GM18868 (cell line): Measurements from ENCODE around the gene SMARCD2.
"Not testable (repeated sequence)": the region's sequence is repeated elsewhere in the genome, so short reads cannot be mapped to it uniquely, and the experiment has no call there.

ENCODE experiments used
- ATAC-seq: cut with Tn5 transposase; IDR thresholded peaks from one replicate; pipeline ENCODE4 v1.9.1; 2021; ENCODE audit warnings: mild to moderate bottlenecking, moderate library complexity; ENCODE audit not compliant: unreplicated experiment

SMARCD2 gene

DNA sequence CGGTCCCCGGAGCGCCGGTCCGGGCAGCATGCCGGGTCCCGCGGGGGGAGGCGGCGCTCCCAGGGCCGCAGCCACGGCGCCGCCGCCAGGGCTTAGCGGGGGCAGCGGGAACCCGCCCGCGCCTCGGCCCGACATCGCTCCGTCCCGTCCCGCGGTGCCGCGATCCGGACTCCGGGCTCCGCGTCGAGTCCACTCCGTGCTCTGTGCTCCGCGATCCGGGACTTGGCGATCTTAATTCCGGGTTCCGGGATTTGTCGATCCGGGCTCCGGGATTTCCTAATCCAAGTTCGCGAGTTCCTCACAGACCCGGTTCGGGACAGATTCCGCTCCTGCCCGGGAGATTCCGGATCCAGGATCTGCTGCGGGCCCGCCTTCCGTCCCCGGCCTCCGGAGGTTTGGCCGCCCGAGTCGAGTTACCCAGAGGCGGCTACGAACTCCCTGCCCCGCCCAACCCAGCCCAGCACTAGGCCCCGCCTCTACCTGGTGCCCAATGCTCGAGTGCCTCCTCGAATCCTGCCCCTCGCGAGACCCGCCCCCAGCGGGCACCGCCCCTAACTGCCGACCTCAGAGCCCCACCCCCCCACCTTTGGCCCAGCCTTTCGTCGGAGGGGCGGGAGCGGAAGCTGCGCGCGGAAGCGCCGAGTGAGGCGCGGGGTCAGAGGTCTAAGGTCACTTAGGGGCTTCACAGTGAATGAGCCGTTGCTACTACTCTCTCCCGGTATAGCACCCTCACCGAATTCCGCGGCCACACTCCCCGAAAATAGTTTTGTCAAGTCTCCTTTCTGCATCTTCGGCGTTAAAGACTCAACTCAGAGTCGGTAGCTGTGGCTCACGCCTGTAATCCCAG, at the start of gene SMARCD2:
Gene SMARCD2, minus strand, starts transcription at position 146 of the 847 bp plus-strand sequence. Its CDS starts 11 bp downstream, at position 135.
- ATAC-seq = peak; percentile 75

DNA sequence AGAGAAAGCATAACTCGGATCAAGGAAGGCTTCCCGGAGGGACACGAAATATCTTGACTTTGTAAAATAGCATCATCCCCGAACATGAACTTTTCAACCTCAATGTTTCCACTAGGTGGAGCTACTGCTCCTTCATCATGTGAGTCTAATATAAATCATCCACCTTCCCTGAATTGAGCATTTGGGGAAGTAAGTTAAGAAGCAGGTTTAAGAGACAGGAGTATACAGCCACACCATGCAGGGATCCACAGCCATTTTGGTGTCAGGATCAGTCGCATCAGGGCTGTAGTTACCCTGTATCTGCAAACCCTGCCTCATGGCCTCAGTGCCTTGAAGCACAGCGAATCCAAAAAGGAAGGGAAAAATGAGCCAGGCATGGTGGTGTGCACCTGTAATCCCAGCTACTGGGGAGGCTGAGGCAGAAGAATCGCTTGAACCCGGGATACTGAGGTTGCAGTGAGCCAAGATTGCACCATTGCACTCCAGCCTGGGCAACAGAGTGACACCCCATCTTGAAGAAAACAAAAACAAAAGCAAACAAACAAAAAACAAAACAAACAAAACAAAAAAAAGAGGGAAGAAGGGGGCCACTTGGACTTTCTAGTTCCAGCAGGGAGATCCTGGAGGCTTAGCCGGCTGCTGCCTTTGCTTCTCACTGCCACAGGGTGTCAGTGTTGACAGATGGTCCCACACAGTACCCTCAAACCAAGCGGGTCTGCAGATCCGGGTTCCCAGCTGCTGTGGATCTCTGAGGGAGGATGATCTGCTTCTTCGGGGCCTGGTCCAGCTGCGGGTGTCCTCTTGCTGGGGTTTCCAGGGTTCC, 46.8 kb upstream of the SMARCD2 start:
- not testable (repeated sequence) for ATAC-seq

DNA sequence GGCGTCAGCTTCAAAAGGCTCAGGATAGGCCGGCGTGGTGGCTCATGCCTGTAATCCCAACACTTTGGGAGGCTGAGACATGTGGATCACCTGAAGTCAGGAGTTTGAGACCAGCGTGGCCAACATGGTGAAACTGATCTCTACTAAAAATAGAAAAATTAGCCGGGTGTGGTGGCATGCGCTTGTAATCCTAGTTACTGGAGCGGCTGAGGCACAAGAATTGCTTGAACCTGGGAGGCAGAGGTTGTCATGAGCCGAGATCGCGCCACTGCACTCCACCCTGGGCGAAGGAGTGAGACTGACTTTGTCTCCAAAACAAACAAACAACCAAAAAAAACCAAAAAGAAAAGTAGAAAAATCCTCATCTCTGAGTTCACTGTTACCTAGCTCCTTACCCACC, 42.6 kb upstream of the SMARCD2 start:
- not testable (repeated sequence) for ATAC-seq

DNA sequence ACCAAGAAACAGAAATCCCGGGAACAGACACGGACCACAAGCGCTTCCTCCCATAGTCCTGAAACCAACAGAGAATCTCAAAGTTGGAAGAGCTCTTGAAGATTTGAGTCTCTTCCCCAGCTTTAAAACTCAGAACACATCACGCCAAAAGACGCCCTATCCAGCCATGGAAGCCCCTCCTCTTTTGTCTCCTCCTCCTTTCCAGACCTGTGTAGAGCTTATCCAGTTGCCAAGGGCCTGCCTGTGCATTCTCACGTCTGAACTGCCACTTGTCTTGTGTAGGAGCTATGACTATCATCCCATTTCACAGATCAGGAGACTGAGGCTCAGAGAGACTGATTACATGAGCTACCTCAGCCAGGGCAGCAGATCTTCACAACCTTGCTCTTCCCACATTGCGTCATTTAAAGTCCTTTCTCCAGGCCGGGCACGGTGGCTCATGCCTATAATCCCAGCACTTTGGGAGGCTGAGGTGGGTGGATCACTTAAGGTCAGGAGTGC, 40.2 kb upstream of the SMARCD2 start:
- ATAC-seq = not testable (repeated sequence)

DNA sequence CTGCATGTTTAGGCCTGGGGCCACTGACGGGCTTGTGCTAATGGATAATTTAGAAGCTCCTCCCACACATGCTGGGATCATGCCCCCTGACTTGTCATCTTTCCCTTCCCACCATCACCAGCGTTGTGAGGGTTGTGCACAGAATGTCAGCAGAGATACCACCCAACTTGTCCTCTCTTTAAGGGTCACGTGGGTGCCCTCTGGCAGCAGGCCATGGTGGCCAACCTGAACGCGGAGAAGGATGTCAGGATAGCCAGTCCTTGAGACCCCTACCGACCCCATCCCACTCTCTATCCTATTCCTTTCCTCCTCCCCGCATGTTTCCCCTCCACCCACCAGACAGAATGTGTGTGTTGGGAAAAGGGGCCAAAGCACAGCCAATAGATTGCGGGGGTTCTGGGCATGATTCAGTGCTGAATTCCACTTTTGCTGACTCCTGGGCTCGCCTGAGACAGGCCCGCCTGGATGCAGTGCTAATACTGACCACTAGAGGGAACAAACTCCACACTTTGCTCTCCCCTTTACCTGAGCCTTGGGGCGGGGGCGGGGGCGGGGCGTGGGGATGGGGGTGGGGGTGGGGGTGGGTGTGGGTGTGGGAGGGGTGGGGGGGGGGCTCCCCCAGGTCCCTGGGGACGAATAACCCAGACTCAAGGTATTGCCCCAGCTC, 39.6 kb upstream of the SMARCD2 start, which contains the start of gene GH2:
Gene GH2, minus strand, starts transcription at position 10 of the 667 bp plus-strand sequence. CDS start 143 bp downstream, outside the sequence.
- no peak for ATAC-seq

DNA sequence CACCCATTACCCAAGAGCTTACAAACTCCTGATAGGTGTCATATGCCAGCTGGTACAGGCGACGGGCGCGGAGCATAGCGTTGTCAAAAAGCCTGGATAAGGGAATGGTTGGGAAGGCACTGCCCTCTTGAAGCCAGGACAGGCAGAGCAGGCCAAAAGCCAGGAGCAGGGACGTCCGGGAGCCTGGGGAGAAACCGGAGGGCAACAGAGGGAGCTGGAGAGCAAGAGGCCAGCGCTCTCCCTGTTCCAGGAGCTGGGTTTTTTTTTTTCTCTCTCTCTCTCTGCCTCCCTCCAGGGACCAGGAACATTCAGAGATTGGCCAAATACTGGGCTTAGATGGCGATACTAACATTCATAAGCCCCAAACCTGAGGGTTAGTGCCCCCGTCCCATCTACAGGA, 38.9 kb upstream of the SMARCD2 start:
- not testable (repeated sequence) for ATAC-seq

DNA sequence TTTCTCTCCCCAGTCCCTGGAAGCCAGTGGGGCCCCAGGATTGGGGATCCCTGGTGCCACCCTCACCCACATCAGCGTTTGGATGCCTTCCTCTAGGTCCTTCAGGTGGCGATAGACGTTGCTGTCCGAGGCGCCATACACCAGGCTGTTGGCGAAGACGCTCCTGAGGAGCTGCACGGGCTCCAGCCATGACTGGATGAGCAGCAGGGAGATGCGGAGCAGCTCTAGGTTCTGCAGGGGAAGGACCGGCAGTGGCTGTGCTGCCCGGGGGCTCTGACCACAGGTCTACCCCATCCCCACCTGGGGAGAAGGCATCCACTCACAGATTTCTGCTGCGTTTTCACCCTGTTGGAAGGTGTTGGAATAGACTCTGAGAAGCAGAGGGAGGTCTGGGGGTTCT, 38.2 kb upstream of the SMARCD2 start:
- ATAC-seq = no peak

DNA sequence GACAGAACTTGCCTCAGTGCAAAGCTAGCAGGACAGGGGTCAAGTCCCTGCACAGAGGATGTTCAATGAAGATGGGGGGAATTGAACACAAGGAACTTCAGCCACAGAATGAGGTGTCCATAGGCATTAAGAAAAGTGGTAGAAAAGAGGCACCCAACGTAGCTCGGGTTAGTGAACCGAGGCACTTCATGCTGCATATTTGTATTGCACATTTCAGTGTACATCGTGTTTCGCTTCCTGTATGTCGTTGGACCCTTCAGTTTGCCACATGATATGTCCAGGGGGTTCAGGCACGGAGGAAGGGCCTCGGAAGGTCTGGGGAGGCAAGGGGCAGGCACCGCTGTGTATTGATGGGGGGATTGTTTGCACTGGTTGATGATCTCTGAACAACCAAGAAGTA, 35.9 kb upstream of the SMARCD2 start:
- ATAC-seq = not testable (repeated sequence)

DNA sequence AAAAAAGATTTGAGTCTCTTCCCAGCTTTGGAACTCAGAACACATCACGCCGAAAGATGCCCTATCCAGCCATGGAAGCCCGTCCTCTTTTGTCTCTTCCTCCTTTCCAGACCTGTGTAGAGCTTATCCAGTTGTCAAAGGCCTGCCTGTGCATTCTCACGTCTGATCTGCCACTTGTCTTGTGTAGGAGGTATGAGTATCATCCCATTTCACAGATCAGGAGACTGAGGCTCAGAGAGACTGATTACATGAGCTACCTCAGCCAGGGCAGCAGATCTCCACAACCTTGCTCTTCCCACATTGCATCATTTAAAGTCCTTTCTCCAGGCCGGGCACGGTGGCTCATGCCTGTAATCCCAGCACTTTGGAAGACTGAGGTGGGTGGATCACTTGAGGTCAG, 32.2 kb upstream of the SMARCD2 start:
- ATAC-seq = not testable (repeated sequence)

DNA sequence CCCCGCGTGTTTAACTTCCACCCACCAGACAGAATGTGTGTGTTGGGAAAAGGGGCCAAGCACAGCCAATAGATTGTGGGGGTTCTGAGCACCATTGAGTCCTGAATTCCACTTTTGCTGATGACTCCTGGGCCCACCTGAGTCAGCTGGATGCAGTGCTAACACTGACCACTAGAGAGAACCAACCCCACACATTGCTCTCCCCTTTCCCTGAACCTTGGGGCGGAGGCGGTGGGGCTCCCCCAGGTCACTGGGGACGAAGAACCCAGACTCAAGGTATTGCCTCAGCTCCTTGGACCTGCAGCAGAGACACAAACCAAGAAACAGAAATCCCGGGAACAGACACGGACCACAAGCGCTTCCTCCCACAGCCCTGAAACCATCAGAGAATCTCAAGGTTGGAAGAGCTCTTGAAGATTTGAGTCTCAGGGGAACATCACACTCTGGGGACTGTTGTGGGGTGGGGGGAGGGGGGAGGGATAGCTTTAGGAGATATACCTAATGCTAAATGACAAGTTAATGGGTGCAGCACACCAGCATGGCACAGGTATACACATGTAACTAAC, 31.7 kb upstream of the SMARCD2 start:
- not testable (repeated sequence) for ATAC-seq

DNA sequence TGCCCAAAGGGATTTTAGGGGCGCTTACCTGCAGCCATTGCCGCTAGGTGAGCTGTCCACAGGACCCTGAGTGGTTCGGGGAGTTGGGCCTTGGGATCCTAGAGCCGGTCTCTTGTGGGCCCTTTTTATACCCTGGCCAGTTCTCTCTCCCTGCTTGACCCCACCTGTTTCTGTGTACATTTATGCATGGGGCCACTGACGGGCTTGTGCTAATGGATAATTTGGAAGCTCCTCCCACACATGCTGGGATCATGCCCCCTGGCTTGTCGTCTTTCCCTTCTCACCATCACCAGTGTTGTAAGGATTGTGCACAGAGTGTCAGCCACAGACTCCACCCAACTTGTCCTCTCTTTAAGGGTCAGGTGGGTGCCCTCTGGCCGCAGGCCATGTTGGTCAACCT, 31.1 kb upstream of the SMARCD2 start, which contains the start of gene CSH2:
Gene CSH2, minus strand, starts transcription at position 101 of the 400 bp plus-strand sequence. Its CDS starts 63 bp downstream, at position 38.
- ATAC-seq = not testable (repeated sequence)

DNA sequence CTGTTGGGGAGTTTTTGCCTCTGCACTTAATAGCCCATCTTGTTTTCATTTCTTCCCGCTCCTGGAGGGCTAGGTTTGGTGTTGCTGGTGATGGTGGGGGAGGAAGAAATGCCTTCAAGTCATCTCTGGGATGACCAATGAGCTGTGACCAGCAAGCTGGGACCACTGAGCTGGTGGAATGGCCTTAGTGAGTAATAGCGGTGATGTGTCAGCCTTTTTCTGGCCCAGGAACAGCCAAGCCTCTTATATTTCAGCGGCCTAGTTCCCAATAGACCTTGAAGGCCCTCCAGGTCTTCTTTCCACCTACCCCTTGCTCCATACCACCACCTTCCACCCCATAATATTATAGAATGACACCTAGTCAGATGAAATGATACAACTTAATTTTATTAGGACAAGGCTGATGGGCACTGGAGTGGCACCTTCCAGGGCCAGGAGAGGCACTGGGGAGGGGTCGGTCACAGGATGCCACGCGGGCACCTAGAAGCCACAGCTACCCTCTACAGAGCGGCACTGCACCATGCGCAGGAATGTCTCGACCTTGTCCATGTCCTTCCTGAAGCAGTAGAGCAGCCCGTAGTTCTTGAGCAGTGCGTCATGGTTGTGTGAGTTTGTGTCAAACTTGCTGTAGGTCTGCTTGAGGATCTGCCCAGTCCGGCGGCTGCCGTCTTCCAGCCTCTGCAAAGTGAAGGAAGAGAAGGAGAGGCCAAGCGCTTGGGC, 29.3 kb upstream of the SMARCD2 start:
- ATAC-seq = not testable (repeated sequence)

DNA sequence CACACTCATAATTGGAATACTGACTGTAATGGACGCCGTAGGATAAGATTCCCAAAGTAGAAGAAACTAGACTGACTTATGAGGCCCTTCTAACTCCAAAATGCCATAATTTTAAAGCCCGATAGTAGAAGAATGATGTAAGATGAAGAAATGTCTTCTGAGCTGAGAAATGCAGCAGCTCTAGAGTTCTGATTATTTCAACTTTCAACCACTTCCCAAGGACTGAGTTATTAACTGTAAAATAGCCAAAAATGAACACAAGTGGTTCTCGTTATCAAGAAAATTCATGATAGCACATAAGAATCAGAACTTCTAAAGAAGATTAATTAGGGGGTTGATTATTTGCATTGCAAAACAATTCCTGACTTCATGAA, 27.8 kb upstream of the SMARCD2 start:
- ATAC-seq = not testable (repeated sequence)

DNA sequence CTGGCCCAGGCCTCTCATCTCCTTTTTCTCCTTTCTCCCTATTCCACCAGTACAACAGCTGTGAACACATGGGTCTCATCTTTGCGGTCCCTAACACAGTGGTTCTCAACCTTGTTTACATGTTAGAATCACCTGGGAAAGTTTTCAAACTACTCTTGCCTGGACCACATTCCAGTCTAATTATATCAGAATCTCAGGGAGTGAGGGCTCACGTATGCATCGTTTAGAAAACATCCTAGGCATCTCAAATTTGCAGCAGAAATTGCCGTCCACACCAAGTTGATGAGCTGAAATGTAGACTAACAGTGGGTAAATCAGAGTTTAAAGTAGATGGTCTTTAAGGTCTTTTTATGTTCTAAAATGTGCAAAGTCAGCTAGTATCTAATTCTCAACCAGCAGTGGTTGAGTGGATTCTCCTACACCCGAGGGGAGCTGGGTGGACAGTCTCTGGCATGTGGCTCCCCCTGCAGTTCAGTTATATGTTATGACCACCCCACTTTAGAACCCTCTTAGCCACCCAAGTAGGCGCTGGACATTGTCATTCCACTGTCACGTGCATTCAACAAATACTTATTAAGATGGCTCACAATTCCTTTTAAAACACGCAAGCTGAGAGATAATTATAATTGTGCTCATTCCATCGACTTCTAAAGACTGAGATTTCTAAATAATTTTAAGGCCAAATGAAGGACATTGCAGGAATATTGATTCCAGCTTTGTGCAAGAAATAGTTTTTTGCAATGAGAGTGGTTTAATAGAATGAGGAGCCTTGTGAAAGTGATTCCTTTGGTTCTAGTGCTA, 27.2 kb upstream of the SMARCD2 start:
- not testable (repeated sequence) for ATAC-seq

DNA sequence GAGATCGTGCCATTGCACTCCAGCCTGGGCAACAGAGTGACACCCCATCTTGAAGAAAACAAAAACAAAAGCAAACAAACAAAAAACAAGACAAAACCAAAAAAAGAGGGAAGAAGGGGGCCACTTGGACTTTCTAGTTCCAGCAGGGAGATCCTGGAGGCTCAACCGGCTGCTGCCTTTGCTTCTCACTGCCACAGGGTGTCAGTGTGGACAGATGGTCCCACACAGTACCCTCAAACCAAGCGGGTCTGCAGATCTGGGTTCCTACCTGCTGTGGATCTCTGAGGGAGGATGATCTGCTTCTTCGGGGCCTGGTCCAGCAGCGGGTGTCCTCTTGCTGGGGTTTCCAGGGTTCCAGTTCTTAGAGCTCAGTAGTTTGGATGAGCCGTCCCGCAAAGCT, 24.1 kb upstream of the SMARCD2 start:
- ATAC-seq = not testable (repeated sequence)

DNA sequence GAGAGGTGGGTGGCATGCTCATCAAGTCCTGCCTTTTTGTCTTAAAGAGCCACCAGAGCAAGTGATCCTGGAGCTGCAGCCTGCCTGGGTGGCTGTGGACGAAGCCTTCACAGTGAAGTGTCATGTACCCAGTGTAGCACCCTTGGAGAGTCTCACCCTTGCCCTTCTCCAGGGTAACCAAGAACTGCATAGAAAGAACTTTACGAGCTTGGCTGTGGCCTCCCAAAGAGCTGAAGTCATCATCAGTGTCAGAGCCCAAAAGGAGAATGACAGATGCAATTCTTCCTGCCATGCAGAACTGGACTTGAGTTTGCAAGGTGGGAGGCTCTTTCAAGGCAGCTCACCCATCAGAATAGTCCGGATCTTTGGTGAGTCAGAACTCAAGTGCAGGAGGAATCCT, 16.8 kb upstream of the SMARCD2 start:
- no peak for ATAC-seq

DNA sequence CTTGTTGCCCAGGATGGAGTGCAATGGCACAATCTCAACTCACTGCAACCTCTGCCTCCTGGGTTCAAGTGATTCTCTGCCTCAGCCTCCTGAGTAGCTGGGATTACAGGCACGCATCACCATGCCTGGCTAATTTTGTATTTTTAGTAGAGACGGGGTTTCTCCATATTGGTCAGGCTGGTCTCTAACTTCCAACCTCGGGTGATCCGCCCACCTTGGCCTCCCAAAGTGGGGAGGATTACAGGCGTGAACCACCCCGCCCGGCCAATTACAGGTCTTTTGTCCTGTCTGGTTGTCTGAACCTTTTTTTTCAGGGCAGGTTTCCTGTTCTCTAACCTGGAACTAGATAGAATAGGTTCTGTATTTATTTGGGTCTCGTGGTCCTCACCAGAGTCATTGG, 13.9 kb upstream of the SMARCD2 start:
- not testable (repeated sequence) for ATAC-seq

DNA sequence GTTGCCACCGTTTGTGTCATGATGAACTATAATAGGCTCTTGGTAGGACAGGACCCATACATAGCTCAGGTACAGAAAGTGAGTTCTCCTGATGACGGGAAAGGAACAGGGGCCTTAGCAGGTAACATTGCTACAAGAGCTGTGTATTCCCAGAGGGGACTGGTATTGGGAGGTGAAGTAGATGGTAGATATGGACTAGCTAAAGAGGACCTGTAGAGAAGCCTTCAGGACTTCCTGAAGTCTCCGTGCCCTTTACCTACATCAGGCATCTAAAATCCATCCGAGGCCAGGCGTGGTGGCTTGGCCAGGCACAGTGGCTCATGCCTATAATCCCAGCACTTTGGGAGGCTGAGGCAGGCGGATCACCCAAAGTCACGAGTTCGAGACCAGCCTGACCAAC, 12.7 kb upstream of the SMARCD2 start:
- no peak for ATAC-seq

DNA sequence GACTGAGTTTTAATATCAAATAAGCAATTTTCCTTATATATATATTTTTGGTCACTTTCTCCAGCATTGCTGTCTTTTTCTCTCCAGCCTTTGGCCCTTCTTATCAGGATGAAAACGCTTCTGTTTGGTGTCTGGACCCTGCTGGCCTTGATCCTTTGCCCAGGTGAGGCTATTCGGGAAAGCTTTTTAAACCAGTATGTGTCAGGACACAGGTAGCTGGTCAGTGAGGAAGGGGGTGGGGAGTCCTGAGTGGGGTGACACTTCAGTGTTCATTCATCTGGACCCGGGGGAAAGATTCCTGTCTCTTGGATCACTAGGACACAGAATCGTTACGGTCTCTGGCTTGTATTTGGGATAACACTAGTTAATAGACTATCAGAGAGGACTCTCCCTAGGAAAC, 12.2 kb upstream of the SMARCD2 start:
- no peak for ATAC-seq
